Limb (tissue), 2 donors: ENCODE results near the gene ACTA2.

Experiments used
- DNase-seq, 2 donors: peaks; one replicate each; pipeline ENCODE4 v3.0.0-alpha.2; 2016; ENCODE audit errors: extremely low spot score in 2 of 2

ACTA2 gene

DNA sequence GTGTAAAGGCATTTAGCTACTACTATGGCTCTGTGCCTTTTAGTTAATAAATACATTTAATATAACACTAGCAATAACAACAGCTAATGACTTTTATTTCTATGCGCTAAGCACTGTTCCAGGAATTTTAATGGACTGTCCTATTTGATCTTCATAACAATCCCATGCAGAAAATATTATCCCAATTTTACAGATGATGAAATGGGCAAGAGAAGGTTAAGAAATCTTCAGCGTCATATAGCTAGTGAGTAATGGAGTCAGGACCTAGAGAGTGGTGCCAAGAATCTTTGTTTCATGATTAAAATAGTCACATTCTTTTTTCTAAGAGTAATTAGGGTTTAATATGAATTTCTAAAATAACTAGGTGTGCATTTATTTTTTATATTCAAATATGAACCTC is 32.4 kb downstream of the ACTA2 start:
- DNase-seq: no peak

DNA sequence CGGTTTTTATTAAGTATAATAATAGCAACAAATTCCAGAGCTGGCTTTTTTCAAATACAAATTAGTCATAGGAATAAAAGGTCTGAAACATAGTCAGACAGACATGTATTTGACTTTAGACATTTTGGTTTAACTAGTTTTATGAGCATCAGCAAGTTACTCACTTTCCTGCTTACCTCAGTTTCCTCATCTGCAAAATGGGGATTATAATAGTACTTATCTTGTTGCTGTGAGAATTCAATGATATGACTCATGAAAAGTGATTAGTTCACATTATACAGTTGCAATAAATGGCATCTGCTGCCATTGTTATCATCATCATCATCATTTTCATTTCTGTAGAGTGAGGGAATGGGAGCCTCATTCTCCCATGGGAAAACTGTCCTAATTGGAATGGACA is 33.5 kb downstream of the ACTA2 start:
- DNase-seq: no peak

- DNase-seq: no peak
Measured at GRCh38 chr10:88918191-88918905, 34.2 kb downstream of the ACTA2 start.

- DNase-seq: no peak
Measured at GRCh38 chr10:88916986-88917385, 35.6 kb downstream of the ACTA2 start.

DNA sequence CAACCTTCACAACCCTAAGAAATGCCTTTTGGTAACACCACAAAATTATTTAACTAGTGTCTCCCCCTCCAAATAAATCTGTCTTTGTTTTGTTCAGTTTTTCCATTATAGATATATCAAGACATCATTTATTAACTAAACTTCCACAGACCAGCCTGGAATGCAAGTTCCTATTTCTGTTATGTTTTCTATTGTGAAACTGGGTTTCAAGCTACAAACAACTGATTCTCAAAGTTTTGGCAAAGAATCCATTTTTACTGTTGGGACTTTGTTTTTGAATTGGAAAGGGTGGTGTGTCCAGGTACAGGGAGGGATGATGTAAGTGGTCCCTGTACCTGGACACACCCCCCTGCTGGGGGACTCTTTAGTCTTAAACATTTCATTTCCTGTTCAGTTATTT is 36.3 kb downstream of the ACTA2 start:
- DNase-seq: no peak

DNA sequence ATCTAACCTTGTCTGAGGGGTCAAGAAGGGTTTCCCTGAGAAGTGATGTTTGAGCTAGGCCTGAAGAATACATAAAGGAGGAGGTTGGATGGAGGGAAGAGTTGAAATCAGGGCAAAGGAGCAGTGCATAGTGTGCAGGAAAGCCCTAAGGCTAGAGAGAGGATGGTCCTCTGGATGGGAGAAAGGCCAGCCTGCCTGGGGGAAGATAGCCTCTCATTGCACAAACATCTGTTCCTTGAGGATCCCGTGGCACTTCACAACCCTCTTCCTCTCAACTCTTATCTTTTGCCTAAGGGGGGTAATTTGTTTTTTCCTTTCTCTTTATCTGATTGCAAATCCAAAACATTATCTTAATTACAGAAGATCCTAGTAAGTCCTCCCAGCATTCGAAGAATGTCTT is 36.8 kb downstream of the ACTA2 start:
- DNase-seq: no peak

GRCh38 chr10:88913788-88914187 is 38.8 kb downstream of the ACTA2 start:
- no peak for DNase-seq

DNA sequence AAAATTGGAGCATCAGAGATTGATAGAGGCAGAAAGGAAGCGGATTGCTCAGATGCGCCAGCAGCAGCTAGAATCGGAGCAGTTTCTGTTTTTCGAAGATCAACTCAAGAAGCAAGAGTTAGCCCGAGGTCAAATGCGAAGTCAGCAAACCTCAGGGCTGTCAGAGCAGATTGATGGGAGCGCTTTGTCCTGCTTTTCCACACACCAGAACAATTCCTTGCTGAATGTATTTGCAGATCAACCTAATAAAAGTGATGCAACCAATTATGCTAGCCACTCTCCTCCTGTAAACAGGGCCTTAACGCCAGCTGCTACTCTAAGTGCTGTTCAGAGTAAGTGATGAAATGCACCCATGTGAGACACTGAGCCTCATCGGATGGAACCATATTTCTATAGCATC is 39.4 kb downstream of the ACTA2 start:
- peak in 1 of 2 donors; percentile 40 for DNase-seq

DNA sequence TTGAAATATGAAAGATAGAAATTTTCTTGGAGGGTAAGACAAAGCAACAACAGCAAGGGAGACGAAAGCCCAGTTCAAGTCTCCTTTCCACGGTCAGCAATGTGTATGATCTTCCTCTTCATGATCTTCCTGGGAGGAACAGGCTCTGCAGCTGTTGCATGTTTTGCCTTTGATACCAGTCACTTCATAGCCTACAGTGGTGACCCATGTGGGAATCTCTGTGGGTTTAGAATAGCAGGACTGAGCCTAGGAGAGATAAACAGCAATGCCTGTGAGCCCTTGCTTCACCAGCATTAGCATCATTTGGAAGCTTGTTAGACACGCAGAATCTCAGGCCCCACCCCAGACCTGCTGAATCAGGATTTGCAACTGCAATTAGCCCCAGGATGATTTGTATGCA is 40.7 kb downstream of the ACTA2 start:
- DNase-seq: no peak

GRCh38 chr10:88911116-88911515 is 41.5 kb downstream of the ACTA2 start:
- DNase-seq: no peak

- DNase-seq: no peak
Measured at GRCh38 chr10:88908194-88908593, 44.4 kb downstream of the ACTA2 start.

DNA sequence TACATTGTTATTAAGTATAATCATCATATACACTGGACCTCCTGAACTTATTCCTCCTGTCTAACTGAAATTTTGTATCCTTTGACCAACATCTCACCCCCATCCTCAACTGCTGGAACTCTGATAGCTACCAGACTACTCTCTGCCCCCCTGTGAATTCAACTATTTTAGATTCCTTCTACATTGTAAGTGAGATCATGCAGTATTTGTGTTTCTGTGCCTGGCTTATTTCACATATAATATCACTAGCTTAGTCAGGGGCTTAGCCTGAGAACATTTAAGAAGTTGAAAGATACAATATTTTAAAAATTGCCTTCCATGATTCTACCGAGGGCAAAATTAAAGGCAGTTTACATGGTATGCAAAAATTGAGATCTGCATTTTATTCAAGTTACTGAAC is 45.7 kb downstream of the ACTA2 start:
- DNase-seq: no peak

GRCh38 chr10:88903715-88904114 is 48.9 kb downstream of the ACTA2 start:
- DNase-seq: no peak

GRCh38 chr10:88901984-88902789 is 50.4 kb downstream of the ACTA2 start:
- no peak for DNase-seq

DNA sequence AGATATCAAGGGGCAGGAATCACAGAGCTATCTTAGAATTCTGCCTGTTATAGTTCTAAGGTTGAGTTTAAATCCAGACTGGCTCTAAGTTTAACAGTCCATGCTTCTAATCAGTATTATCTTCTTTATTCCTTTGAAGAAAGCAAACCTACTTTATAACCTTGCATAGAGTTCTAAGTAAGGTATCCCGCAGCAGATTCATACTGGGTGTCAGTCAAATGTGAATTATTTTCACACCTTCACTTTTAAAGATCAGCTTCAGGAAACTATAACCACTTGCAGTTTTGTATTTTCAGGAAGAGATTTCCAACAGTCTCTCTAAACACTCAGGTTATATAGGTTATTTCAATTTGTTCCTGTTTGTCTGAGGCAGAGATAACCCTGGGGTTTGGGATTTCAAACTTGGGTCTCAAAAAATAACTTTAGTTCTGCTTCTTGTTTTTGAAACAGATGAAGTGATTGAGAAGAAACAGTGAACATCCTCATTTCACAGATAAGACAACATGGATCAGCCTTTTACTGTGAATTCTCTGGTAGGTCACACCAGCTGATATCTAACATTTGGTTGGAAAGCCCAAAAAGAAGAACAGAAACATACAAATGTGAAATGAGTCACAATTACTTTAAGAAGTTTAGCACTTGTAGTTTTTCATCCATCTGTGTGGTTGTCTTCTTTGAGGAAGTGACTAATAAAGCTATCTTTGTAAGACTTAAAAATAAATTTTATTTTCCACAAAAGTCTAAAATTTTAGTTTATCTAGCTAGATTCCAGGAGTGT is 51.2 kb downstream of the ACTA2 start:
- no peak for DNase-seq

DNA sequence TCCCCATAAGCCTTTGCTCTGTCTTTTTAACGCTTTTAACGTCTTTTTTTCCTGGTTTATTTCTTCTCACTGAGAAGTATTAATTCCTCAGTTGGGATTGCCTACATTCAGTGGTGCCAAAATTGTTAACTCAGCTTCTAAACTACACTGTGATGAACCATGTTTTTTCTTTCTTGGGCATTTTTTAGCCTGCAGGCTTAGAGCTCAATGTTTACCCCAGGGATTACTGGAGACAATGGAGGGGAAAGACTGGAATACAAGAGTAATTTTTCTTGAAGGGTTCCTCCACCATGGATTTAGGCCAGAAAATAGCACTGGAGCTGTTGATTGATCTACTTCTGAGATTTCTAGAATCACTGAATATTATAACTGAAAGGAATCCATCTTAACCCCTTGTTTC is 52.7 kb downstream of the ACTA2 start:
- no peak for DNase-seq

DNA sequence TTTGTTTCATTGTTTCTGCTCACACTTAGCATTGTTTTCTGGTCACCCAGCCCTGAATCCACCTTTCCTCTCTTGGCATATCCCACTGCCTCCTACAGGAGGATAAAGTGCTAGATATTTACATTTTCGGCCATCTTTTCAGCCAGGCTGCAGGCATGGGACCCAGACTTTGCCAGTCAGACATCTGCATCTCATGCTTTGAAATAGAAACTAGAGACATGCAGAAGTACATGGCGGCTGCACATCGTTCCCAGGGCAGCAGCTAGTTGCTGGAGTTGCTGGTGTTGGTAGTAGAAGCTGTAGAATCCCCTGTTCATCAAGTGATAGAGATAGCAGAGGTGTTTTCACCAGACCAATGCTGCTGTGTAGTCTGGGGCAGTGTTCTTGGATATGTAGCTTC is 53.8 kb downstream of the ACTA2 start:
- DNase-seq: no peak

- no peak for DNase-seq
Measured at GRCh38 chr10:88896994-88897853, 55.3 kb downstream of the ACTA2 start.

- DNase-seq: no peak
Measured at GRCh38 chr10:88896372-88896993, 56.1 kb downstream of the ACTA2 start.

GRCh38 chr10:88895250-88895649 is 57.3 kb downstream of the ACTA2 start:
- no peak for DNase-seq

GRCh38 chr10:88893611-88894010 is 59.0 kb downstream of the ACTA2 start:
- no peak for DNase-seq
